Caco-2 (cell line): Measurements from ENCODE around the gene BIN2. TPM values are rescaled to one million over a fixed set of nuclear protein-coding genes. Genes with fewer than 3 reads are reported as not detected.

ENCODE experiments used
- BruUV-seq: library from RNA; stranded (reverse); fragments of 400-500 nt; replicated peaks from 2 replicates; lab custom pipeline; 2021; lab: Mats Ljungman, UMichigan
- CTCF ChIA-PET: fragments of 300-600 bp; sonication (Branson Sonifier 250); formaldehyde crosslinking; loops from one replicate; lab custom pipeline; 2022; ENCODE audit warnings: antibody characterized with exemption; lab: Charles Lee
- POLR2A ChIA-PET: fragments of 300-600 bp; sonication (Branson Sonifier 250); formaldehyde crosslinking; loops from one replicate; lab custom pipeline; 2022; ENCODE audit warnings: antibody characterized with exemption; lab: Charles Lee
- DNase-seq, 2 experiments: peaks; one replicate each; pipeline versions ENCODE4 v3.0.0 to v3.0.0-alpha.2; 2020 to 2022
- H3K27me3 ChIP-seq: replicated peaks from 2 replicates; pipeline ENCODE4 v1.6.0; 2011; ENCODE audit warnings: low read length; ENCODE audit not compliant: control insufficient read depth, insufficient read depth
- H3K36me3 ChIP-seq: 2 replicates; pipeline ENCODE4 v1.5.1; 2011; ENCODE audit warnings: low read length; ENCODE audit not compliant: control insufficient read depth, insufficient read depth
- H3K4me1 ChIP-seq: fragments of 250-450 bp; sonication (Bioruptor Pico); 2 replicates; pipeline ENCODE4 v1.5.1; 2020; ENCODE audit warnings: mild to moderate bottlenecking
- H3K4me3 ChIP-seq: 2 replicates; pipeline ENCODE4 v1.5.1; 2011; ENCODE audit warnings: low read depth, mild to moderate bottlenecking, control low read depth, low read length
- H3K9me3 ChIP-seq: fragments of 250-450 bp; sonication (Bioruptor Pico); 2 replicates; pipeline ENCODE4 v1.5.1; 2020; ENCODE audit warnings: mild to moderate bottlenecking, moderate library complexity
- H3K27ac Mint-ChIP-seq: one replicate; pipeline ENCODE4 v1.8.0; 2022; ENCODE audit warnings: mixed read lengths; ENCODE audit not compliant: unreplicated experiment
- H3K27me3 Mint-ChIP-seq: one replicate; pipeline ENCODE4 v1.8.0; 2022; ENCODE audit warnings: mixed read lengths; ENCODE audit not compliant: insufficient read depth, unreplicated experiment
- H3K36me3 Mint-ChIP-seq: one replicate; pipeline ENCODE4 v1.8.0; 2022; ENCODE audit warnings: mild to moderate bottlenecking, mixed read lengths; ENCODE audit not compliant: insufficient read depth, unreplicated experiment
- H3K4me1 Mint-ChIP-seq: one replicate; pipeline ENCODE4 v1.8.0; 2022; ENCODE audit warnings: low read depth, mixed read lengths; ENCODE audit not compliant: unreplicated experiment
- H3K4me3 Mint-ChIP-seq: one replicate; pipeline ENCODE4 v1.8.0; 2022; ENCODE audit warnings: mild to moderate bottlenecking, moderate library complexity, mixed read lengths; ENCODE audit not compliant: unreplicated experiment
- H3K9me3 Mint-ChIP-seq: one replicate; pipeline ENCODE4 v1.8.0; 2022; ENCODE audit warnings: mixed read lengths; ENCODE audit not compliant: unreplicated experiment
- CTCF ChIP-seq, 2 experiments: fragments of 200-600 bp in 1 of 2; IDR thresholded peaks; 1 replicate in 1 of 2; 2 replicates in 1 of 2; pipeline versions ENCODE4 v1.5.1 to v1.8.0; 2011 to 2022; ENCODE audit warnings: antibody characterized with exemption in 1 of 2, control low read depth in 1 of 2, inconsistent platforms in 1 of 2, low read depth in 1 of 2, low read length in 1 of 2, mild to moderate bottlenecking in 1 of 2, moderate library complexity in 1 of 2; ENCODE audit not compliant: insufficient read depth in 1 of 2, severe bottlenecking in 1 of 2, unreplicated experiment in 1 of 2
- intact Hi-C: fragments of 100-400 bp; cut with micrococcal nuclease; formaldehyde crosslinking; loops from one replicate; pipeline ENCODE4 v1.10.0; 2022; ENCODE audit not compliant: unreplicated experiment
- total RNA-seq: library from RNA; stranded (reverse); gene quantifications from 2 replicates; pipeline ENCODE4 v1.2.3, GENCODE V29; 2022

The BIN2 gene
- total RNA-seq, 1 experiment from 2014 or later = 0.18 TPM

DNA sequence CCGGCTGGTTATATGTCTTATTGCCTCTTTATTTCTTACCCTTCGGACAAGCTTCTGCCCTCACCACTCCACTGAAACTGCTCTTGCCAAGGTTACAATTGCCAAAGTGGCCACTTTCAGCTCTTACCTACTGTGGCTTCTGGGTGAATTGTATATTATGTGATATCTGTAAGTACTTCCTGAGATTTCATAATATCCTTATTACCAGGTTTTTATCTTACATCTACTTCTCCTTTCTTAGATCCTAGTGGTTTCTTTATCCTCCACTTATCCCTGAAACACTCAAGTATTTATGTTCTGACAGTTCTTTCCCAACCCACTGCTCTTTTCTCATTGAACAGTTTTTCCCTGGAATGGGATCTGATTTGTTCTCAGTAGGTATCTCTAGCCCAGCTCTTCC is 12.0 kb upstream of the BIN2 start:
- no peaks in the 10 kb centered on the region for H3K9me3 ChIP-seq
- H3K4me3 Mint-ChIP-seq = no peak overlapping the region
- ChIA-PET POLR2A (interaction anchor here (0.6 kb wide), 1 partner anchor 59 kb away, joined by 3 read pairs; no protein-coding TSS in a partner anchor), CTCF (no interaction called here)
- TF ChIP-seq CTCF (IDR thresholded peaks at IDR 0.05; ENCODE audit: insufficient read depth in 1 of 2, low read depth in 1 of 2, low read length in 1 of 2, severe bottlenecking in 1 of 2, unreplicated experiment in 1 of 2) = no peak
- intact Hi-C loops = no loop called here
- no peaks in the 10 kb centered on the region for H3K36me3 ChIP-seq
- peaks cover under 1% of the 10 kb centered on the region for H3K4me1 ChIP-seq
- no peak for DNase-seq
- H3K36me3 Mint-ChIP-seq = no peaks in the 10 kb centered on the region
- H3K9me3 Mint-ChIP-seq = no peaks in the 10 kb centered on the region
- H3K27ac Mint-ChIP-seq = no peak overlapping the region
- H3K27me3 ChIP-seq = no peaks in the 10 kb centered on the region
- peaks cover 27% of the 10 kb centered on the region for H3K4me1 Mint-ChIP-seq
- BruUV-seq = no TSS peak
- H3K27me3 Mint-ChIP-seq = no peaks in the 10 kb centered on the region
- H3K4me3 ChIP-seq = no peak overlapping the region

- Mint-ChIP-seq H3K4me1 (peaks cover 31% of the 10 kb centered on the region), H3K4me3 (no peak overlapping the region), H3K27ac (no peak overlapping the region), H3K36me3 (no peaks in the 10 kb centered on the region), H3K9me3 (no peaks in the 10 kb centered on the region), H3K27me3 (no peaks in the 10 kb centered on the region)
- no TSS peak for BruUV-seq
- no peak for TF ChIP-seq CTCF (IDR thresholded peaks at IDR 0.05; ENCODE audit: insufficient read depth in 1 of 2, low read depth in 1 of 2, low read length in 1 of 2, severe bottlenecking in 1 of 2, unreplicated experiment in 1 of 2)
- Histone ChIP-seq H3K4me1 (no peaks in the 10 kb centered on the region), H3K9me3 (no peaks in the 10 kb centered on the region), H3K27me3 (no peaks in the 10 kb centered on the region), H3K4me3 (no peak overlapping the region), H3K36me3 (no peaks in the 10 kb centered on the region)
- intact Hi-C loops = no loop called here
- ChIA-PET CTCF (interaction anchor here (0.6 to 0.8 kb wide), 2 partner anchors 65 to 96 kb away, joined by 3 read pairs; partner anchors contain the start of gene DAZAP2), POLR2A (no interaction called here)
- no peak for DNase-seq
Observed at GRCh38 chr12:51334764-51335163, 10.8 kb upstream of the BIN2 start.

- TF ChIP-seq CTCF (IDR thresholded peaks at IDR 0.05; ENCODE audit: insufficient read depth in 1 of 2, low read depth in 1 of 2, low read length in 1 of 2, severe bottlenecking in 1 of 2, unreplicated experiment in 1 of 2) = no peak
- Mint-ChIP-seq H3K27me3 (no peaks in the 10 kb centered on the region), H3K9me3 (no peaks in the 10 kb centered on the region), H3K4me1 (peaks cover 34% of the 10 kb centered on the region), H3K27ac (no peak overlapping the region), H3K36me3 (no peaks in the 10 kb centered on the region), H3K4me3 (no peak overlapping the region)
- no peaks in the 10 kb centered on the region for H3K9me3 ChIP-seq
- H3K36me3 ChIP-seq = no peaks in the 10 kb centered on the region
- intact Hi-C loops = no loop called here
- ChIA-PET POLR2A (no interaction called here), CTCF (interaction anchor here (0.7 kb wide), 1 partner anchor 64 kb away, joined by 4 read pairs; no protein-coding TSS in a partner anchor)
- no peak for DNase-seq
- BruUV-seq = no TSS peak
- no peaks in the 10 kb centered on the region for H3K4me1 ChIP-seq
- no peak overlapping the region for H3K4me3 ChIP-seq
- no peaks in the 10 kb centered on the region for H3K27me3 ChIP-seq
Observed at GRCh38 chr12:51333536-51333935, 9.6 kb upstream of the BIN2 start.
